A549 treated with AZD9567 at 1 μM for 4 hours (cell line): ENCODE results near the gene TNRC18. TPM values are rescaled to one million over a fixed set of nuclear protein-coding genes. Genes with fewer than 3 reads are reported as not detected.

Experiments
- total RNA-seq: library from RNA; stranded (reverse); fragments of 200-300 nt; extraction: Qiagen RNA extraction; gene quantifications from 5 replicates; pipeline ENCODE4 v1.2.3, GENCODE V29; 2022; ENCODE audit not compliant: insufficient read depth

The TNRC18 gene
- 33.3 to 40.9 TPM (median 36.2 TPM) in 5 replicates for total RNA-seq

GRCh38 chr7:5423306-5423975, at the start of gene TNRC18:
Gene TNRC18 (minus strand): TSS chr7:5423834. CDS start chr7:5421246, 2,588 bp downstream.

GRCh38 chr7:5282543-5283316, 140.9 kb downstream of the TNRC18 start, which contains the start of gene SLC29A4:
Gene SLC29A4 (plus strand): TSS chr7:5282943. CDS start chr7:5287817, 4,874 bp downstream.

Other genes with a start within 250 kb of the TNRC18 start
- 45.5 to 55.1 TPM (median 52.3 TPM) in 5 replicates for gene WIPI2, start 233.6 kb downstream of the TNRC18 start, total RNA-seq
- 10.9 to 14.4 TPM (median 14.0 TPM) in 5 replicates for gene SLC29A4, start 140.9 kb downstream of the TNRC18 start, total RNA-seq
- gene FBXL18, start 90.0 kb upstream of the TNRC18 start, total RNA-seq: 11.5 to 13.6 TPM (median 12.7 TPM) in 5 replicates
- 4,023 to 4,989 TPM (median 4,376 TPM) in 5 replicates for gene ACTB, start 106.8 kb upstream of the TNRC18 start, total RNA-seq
- gene FSCN1, start 169.0 kb upstream of the TNRC18 start, total RNA-seq: 239 to 303 TPM (median 288 TPM) in 5 replicates